Stimulated activated CD8-positive, alpha-beta memory T cell treated with anti-CD3 and anti-CD28 coated beads, Interleukin-2, amount 100 ng/mL, for 1 hour (primary cell): ENCODE results near the gene AGPAT2.

ENCODE experiments used
- DNase-seq, 2 donors: peaks; one replicate each; pipeline ENCODE4 v3.0.0-alpha.2; 2020; ENCODE audit warnings: low read depth in 2 of 2

Gene AGPAT2

DNA sequence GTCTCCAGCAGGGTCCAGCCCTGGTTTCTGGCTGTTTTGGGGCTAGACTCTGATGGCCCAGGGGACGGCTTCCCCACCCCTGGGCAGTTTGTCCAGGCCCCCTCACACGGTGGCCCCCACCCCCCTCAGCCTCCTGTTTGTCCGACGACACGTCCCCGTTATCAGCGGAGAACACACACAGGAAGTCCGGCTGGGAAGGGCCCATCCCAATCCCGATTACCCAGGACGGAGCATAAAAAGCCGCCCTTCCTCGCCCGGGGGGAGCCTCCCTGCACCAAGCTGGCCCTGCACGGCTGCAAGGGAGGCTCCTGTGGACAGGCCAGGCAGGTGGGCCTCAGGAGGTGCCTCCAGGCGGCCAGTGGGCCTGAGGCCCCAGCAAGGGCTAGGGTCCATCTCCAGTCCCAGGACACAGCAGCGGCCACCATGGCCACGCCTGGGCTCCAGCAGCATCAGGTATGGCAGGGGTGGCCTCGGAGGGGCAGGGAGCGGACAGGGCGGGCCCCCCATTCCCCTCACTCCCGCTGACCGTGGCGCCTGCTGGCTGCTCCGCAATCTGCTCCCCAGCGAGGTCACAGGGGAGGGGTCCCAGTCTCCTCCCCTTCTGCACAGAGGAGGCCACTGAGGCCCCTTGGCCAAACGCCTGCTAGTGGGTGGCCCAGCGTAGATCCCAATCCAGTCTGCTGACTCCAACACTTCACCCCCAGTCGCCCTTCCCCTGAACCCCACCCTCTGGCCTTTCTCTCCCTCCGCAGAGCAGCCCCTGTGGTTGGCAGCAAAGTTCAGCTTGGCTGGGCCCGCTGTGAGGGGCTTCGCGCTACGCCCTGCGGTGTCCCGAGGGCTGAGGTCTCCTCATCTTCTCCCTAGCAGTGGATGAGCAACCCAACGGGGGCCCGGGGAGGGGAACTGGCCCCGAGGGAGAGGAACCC lies 24.3 kb downstream of the AGPAT2 start, which contains the start of gene EGFL7:
TSS of gene EGFL7 (plus strand) at position 261 of the 926 bp plus-strand sequence. CDS start 5,367 bp downstream, outside the sequence.
- no peak for DNase-seq

DNA sequence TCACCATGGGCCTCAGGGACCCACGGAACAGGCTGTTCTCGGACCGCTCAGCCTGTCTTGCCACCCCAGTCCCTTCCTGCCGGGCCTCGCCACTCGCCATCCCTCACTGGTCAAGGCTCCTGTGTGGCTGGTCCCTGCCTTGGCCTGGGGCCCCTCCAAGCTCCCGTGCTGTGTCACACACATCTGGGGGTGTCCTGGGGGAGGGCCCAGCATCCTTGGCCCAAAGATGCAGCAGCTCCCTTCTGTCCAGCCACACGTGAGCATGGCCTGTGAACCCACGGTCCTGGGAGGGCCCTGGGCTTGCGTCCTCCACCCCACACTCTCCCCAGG lies 25.0 kb downstream of the AGPAT2 start:
- DNase-seq, result no peak

DNA sequence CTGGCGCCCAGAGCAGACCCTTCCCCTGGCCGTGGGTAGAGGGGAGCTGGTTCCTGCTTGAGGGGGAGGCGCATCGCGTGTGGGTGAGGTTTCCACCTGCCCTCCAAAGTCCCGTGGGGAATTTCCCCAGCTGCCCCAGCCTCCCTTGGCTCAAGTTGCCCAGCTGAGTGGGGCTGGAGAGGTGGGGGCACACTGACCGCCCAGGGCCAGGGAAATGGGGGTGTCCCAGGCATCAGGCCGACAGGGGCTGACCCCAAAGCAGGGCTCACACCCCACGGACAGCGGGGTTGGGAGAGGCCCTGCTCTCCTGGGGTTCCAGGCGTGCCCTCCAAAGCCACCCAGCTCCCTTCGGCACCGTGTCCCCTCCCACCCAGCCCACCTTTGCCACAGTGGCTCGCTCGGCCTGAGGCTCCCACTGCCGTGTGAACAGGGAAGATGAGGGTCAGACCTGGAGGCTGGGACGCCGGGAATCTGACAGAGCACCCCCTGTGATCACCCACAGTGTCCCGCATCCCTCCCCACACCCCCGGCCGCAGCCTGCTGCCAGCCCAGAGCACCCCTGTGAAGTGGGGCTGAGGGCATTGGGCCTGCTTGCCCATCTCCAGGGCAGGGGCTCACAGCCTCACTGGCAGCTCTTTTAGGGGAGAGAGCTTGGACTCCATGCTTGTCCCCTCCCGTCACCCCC lies 25.5 kb downstream of the AGPAT2 start:
- DNase-seq, result no peak

DNA sequence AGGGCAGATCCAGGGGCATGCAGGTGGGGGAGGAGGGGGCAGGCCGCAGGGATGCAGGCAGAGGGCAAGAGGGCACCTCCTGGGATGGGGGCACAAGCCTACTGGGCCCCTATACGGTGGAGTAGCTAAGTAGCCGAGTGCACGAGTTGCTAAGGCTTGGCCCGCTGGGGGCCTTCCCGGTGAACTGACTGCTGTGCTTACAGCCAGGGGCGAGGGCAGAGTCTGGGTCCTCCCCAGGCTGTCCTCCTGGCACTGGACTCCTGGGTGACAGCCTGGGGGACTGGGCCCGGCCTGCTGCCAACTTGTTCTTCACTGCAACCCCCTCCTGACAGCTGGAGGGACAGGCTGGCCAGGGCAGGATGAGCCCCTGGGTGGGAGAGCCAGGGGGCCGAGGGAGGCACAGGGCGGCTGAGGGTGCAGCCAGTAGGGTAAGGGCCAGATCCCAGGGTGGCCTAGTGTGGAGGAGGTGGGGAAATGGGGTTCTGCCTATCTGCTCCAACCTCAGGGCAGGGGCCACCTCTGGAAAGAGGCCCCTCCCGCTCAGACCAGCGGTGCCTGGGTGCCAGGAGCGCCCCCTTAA lies 26.2 kb downstream of the AGPAT2 start:
- DNase-seq, result no peak

DNA sequence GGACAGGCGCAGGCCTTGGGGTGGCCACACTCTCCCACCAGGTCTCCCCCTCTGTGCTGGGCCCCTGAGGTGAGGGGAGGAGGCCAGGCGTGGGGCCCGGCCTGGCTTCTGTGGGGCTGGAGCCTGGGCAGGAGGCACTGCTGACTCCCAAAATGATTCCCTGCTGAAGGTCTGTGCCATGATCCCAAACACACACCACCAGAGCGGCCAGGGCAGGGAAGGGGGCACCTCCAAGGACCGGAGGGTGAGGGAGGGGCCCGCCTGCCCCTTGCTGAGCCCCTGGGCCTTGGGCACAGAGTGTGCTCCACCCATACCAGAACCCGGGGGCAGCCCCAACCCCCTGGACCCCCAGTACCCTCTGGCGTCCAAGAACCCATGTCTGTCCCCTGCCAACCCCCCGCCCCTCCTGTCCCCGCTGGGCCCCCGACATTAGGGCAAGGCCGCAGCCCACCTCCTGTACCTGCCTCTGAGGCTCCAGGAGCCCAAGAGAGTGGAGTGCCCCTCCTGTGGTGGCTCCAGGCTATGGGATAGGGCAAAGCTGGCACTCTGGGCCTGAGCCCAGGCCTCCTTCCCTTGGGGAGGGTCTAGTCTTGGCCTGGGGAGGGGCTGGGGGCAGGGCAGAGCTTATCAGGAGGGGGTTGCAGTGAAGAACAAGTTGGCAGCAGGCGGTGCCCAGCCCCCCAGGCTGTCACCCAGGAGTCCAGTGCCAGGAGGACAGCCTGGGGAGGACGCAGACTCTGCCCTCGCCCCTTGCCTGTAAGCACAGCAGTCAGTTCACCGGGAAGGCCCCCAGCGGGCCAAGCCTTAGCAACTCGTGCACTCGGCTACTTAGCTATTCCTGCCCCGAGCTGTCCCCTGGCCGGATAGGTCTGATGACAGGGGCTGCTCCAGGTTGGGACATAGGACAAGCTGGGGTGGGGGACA lies 27.1 kb downstream of the AGPAT2 start:
- no peak for DNase-seq

DNA sequence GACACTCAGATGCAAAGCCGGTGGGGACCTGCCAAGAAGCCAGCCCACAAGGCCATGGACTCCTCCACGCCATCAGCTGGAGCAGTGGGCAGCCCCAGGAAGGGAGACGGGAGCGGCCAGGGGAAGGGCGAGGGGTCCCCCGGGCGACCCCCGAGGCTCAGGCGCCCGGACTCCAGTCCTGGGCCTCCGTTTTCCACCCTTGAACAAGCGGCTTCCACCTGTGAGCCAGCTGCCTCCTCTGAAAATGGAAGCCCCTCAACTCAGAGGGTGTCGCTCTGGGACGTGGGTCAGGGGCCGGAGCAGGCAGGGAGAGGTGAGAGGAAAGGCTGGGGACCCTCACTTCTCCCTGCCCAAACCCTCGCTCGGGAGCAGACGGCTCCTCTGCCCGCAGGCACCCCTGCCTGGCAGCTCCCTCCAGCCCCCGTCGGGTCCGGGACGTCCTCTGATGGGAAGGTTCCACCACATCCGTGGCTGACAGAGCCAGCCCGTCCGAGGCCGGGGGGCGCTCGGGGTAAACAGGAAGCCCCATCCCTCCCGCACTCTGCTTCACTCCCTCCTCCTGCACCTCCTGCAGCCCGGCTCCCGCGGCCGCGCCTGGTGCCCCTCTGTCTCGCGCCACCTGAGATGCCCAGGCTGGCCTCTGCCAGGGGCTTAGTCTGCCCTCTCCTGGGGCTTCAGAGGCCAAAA lies 28.3 kb downstream of the AGPAT2 start:
- no peak for DNase-seq

DNA sequence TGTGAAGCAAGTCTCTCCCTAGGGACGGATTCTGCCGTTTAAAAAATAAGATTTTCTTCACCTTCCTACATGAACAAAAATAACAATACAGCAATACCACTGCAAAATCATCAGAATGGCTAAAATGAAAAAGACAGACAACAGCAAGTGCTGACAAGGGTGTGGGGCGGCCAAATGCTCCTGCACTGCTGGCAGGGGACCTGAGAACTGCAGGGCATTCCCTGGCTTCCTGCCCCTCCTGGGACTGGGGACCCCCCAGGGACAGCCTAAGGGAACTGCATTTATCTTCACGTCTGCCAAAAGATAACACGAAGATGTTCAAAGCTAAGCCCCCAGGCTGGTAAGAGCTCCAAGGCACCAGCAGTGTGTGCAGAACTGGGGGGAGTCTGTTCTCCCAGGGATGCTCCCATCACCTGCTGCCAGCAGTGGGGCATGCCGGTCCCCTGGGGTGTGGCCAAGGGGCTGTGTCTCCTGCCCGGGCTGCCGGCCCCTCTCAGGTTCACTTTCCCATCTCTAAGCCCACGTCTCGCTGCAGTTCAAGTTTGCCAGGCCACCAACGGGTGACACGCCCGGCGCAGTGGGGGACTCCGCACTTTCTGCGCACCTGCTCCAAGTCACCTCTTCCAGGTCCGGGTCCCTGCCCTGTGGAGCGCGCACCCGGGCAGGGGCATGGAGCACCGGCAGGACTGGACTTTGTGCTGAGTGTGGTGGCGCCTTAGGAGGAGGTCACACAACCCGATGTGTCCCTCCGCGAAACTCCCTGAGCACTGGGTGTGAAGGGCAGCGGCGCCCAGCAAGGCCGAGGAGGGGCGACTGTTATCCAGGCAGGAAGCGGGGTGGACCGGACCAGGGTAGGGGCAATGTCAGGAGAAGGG lies 29.0 kb downstream of the AGPAT2 start:
- no peak for DNase-seq

DNA sequence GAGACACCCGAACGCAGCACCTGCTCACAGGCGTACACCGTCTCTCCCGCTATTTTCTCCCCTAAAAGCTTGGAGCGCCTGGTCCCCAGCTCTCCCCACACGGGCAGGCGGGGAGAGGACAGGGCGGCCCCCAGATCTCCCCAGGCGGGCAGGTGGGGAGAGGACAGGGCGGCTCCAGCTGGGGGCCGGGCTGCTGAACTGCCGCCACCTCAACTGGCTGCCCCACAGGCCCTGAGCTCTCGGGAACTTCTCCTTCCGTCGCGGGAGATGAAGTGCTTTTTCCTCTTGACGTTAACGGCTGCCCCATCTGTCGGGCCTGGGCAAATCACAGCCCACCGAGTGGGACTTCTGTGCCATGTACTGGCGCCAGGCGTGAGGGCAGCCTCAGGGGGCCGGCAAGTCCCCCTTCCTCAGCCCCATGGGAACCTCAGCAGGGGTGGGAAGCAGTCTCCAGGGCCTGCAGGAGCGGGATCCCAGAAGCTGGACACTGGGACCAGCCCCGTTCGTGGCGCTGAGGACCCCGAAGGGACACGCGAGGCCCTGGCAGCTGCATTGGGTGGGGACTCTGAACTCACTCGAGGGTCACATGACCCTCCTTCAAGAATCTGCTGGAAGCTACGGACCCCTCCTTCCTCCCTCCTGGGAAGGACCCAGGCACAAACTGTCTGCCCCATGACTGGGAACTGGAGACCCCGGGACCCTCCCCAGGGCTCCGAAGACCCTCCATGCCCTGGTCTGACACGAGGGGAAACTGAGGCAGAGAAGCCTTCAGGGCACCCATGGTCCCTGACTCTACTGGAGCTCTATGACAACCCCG lies 30.3 kb downstream of the AGPAT2 start:
- no peak for DNase-seq

DNA sequence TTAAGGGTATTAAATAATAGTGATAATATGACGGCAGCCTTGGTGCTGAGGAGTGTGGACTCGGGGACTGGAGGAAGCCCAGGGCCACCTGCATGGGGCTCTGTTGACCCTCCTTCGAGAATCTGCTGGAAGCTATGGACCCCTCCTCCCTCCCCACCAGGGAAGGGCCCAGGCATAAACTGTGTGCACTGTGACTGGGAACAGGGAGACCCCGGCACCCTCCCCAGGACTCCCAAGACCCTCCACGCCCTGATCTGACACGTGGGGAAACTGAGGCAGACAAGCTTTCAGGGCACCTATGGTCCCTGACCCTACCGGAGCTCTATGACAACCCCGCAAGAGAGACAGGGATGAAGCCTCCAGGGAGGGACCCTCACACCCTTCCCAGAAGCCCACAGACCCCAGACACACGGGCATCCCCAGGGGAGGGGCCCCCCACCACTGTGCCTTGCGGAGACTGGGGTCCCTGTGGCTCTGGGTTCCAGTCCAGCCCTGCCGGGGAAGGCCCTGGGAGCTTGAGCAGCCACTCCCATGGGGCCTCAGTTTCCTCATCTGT lies 31.0 kb downstream of the AGPAT2 start:
- DNase-seq, result no peak

DNA sequence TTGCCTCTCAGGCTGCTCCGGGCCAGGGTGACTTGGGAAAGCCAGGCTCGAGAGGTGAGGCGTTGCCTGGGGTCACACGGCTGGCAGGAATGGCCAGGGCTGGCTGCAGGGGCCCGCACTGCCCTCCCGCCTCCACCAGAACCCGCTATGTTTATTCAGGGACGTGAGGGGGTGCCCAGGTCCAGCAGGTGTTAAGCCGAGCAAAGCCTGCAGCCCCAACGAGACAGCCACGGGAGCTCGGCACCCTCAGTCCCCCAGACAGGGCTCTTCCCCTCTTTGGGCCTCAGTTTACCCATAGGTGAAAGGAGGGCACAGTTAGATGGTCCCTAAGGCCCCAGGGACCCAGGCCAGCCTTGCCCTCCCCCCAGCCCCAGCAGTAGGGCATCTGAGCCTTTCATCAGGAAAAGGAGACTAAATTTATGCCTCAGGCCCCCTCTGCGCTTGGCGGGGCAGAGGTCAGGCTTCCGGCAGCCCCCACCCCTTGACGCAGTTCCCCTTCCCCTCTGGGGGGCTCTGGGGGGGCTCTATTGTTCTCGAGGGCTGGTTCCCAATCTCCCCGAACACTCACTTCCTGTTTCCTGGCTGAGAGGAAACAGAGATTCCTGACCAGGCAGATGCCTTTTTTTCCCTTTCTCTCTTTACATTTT lies 31.6 kb downstream of the AGPAT2 start:
- no peak for DNase-seq

DNA sequence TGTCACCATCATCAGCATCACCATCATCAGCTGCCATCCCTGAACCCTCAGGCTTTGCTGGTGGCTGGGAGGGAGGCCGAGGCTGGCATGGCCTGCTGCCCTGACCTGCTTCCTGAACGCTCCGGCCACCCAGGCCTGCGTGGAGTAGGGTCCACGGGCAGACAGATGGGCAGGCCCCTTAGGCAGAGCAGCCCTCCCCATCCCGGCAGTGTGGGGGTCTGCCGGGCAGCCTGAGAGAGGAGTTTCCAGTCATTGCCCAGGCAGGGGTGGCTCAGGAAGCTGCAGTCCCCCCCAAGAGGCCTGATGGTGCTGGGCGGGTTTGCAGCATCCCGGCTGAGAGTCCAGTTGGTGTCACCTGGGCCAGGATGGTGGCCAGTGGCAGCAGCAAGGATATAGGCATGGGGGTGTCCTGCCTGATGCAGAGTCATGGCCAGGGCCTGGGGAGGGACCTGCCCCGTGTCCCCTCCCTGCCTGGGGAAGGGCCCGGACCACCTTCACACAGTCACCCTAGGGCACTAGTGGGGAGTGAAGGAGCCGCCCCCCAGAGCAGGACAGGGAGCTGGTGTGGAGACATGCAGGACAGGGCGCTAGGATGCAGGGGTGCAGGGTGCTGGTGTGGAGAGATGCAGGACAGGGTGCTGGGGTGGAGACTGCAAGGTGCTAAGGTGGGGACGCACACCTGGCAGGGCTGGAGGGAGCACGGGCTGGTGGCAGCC lies 32.3 kb downstream of the AGPAT2 start:
- DNase-seq, result no peak

DNA sequence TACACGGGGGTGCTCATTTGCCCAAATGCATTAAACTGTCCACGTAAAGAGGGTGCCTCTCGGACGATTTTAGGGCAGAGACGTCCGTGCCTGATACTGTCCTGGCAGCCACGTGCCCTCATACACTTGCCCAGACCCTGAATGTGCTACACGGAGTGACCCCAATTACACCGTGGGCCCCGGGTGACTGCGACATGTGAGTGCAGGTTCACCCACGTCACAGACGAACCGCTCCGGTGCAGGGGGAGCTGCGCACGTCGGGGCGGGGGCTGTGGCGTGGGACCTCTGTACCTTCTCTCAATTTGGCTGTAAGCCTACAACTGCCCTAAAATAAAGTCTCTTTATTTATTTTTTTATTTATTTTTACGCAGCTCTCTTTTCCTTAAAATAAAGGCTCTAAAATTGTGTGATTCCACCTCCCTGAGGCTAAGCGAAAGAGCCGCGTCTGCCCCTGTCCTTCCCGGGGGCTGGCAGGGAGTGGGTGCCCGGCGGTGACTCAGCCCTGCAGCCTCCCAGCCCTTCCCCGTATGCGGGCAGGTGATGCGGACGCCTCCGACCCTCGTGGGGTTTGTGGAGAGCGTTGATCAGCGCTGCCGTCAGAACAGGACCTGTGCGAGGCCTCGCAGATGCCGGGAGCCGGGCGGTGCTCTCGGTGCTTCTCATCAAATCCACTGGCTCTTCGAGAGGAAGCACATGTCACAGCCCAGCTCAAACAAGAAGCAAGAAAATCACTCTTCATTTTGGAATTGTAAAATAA lies 33.8 kb downstream of the AGPAT2 start:
- no peak for DNase-seq

DNA sequence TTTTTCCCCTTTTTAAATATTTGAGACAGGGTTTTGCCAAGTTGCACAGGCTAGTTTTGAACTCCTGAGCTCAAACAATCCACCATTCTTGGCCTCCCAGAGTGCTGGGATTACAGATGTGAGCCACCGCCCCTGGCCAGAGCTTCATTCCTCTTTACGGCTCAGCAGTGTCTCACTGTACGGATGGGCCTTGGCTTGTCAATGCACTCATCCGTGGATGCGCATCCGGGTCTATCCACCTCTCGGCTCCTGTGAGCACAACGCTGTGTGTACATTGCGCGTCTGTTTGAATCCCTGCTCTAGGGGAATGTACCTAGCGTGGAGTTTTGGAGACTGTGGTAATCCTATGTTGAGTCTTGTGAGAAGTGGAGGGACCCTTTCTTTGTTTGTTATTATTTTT lies 35.4 kb downstream of the AGPAT2 start:
- no peak for DNase-seq

DNA sequence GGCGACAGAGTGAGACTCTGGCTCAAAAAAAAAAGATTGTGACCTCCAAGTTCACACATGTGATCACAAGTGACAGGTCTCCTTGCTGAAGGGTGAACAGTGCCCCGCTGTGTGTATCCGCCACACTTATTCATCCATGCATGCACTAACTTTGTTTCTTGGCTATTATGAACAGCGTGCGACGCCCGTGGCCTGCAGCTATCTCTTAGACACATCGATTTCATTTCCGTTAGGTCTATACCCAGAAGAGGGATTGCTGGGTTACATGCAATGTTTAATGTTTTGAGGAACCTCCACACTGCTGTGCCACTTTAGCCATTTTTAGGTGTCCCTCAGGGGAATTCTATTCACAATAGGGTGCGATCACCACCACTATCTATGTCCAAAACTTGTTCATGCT lies 36.6 kb downstream of the AGPAT2 start:
- no peak for DNase-seq

DNA sequence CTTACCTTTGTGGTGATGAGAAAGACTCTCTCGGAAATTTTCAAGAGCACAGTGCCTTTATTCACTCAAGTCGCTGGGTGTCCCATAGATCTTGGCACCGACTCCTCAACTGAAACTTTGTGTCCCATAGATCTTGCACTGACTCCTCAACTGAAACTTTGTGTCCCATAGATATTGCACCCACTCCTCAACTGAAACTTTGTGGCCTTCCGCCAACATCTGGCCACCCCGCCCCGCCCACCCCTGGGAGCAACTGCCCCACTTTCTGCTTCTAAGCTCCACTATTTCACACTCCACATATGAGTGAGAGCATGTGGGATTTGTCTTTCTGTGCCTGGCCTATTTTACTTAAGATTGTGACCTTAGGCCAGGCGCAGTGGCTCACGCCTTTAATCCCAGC lies 37.2 kb downstream of the AGPAT2 start:
- no peak for DNase-seq

DNA sequence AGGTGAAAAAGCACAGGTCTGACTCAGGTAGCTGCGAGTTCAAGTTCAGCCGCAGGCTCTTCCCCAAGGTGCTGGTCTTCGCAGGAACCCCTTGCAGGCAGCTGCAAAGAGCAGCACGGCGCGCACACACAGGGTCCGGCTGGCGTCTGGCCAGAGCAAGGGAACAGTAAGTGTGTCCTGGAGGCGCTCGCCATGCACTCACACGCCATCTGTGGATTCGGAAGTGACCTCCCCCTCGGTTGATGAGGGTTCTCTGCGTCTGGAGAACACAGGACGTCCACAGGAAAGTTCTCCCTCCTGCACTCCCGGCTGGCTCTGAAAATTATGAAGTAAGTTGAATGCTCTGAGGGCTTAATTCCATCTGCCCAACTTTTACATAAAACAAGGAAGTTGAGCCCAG lies 38.5 kb downstream of the AGPAT2 start:
- no peak for DNase-seq
